GM21526 (cell line): ENCODE measurements around the gene CPXM2.

Experiments
- ATAC-seq: cut with Tn5 transposase; IDR thresholded peaks from one replicate; pipeline ENCODE4 v1.9.1; 2021; ENCODE audit warnings: moderate library complexity; ENCODE audit not compliant: unreplicated experiment, low FRiP score

CPXM2 gene

DNA sequence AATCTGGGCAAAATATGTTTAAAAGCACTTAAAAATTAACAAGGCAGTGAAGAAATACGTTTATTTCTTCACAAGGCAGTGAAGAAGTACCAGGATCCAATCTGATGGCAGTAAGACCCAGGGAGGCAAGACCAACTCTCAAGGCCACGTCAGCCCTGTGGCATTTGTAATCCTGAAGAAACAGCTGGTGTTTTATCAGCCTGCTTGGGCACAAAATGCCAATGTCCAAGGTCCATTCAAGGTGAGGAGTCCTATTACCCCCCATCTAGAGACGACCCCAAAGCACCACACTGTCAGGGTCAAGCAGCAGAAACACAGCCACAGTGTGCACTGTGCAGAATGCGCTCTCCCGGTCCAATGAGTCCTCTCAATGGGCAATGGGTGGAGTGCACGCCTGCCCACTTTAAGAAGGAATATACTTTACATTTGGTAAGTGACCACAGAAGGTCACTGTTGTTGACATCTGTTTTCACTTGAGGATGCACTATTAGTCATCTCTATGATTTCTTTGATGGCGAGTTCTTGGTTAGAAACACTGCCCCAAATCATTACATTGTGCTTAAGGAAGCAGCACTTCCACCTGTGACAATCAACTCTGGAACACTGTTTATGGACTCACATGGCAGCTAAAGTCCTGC lies 12.8 kb downstream of the CPXM2 start:
- no peak for ATAC-seq

DNA sequence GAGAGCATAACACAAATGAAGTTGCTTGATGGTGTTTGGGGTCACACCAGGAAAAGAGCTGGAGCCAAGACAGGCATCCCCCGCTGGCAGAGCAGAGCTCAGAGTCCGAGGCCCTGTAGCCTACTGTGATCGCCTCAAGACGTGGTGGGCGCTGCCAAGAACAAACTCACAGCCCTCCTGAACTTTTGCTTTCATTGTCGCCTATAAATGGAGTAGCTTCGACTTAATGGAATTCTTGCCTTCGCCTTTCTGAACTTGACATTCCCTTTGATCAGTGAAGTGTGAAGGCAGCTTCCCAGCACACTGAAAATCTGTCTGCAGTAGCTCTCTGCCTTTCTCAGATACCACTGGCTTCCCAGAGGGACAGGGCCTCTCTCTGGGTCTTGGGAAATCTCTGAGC lies 21.3 kb downstream of the CPXM2 start:
- ATAC-seq: no peak

DNA sequence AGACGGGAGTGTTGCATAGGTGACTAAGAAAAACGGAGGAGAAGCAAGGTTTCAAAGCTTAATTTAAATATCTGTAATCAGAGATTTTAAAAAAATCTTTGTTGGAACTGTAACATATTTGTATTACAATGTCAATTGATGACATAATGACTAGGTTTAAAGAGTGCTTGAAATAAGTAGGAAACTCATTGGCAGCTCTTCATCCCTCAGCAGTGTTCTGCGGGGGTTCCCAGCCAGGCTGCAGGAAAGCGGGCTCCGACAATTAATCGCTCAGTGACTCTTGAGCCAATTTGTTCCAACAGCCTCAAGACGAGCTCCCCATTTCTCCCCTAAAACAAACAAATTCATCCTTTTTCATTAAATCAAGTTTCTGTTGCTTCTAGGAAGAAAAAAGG lies 22.6 kb downstream of the CPXM2 start:
- no peak for ATAC-seq

DNA sequence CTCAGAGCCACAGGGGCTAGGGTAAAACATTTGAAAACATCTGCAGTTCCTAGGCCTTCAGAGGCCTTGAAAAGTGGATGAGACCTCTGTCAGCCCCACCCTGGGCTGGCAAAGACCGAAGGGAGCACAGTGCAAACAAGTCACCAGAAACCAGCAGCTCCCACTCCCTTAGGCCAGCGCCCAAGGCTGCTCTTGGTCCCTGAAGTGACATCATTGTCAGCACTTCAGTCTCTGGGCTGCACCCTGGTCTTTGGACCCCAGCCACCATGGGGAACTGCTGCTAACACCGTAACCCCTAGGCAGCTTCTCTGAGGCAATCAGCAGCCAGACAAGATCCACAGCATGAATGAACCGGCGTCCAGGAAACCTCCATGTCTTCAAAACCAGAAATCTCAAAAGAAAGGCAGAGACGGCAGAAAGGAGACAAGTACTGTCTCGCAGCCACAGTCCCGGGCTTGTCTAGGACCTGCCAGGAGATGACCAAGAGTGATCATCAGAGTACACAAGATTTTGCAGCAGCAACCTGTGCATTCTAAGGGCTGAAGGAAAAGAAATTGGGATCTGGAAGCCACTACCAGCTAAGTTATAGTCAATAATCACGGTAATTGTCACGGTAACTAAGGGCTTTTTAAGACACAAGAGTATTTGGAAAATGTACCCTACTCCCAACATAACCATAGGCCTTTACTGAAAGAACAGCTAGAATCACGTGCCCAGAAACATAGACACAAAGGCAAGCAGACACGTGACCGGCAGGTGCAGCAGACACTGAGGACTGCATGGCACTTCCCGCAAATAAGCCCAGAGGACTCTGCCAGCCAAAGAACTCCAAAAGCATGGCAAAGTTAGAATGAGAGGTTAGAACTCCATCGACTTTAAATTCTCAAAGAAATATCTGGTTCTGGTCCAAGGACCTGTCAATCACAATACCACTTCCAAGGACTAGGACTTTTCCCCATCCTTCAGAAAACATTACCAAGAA lies 23.3 kb downstream of the CPXM2 start:
- no peak for ATAC-seq

DNA sequence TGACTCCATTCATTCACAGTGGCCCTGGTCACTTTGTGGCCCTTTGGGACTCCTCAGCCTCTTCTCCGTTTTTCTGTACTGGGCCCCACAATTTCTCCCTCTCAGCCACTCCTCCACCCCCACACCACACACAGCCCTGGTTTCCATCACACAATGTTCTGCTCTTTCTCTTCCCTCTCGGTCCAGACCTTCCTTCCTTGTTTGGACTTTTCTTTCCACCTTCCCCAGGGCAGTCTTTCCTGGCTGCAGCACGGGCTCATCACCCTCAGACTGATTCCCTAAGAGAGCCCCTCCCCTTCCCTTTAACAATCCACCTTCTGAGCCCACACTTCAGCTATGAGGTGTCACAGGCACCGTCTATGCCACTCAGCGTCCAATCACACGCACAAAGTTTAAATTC lies 25.7 kb downstream of the CPXM2 start:
- no peak for ATAC-seq

DNA sequence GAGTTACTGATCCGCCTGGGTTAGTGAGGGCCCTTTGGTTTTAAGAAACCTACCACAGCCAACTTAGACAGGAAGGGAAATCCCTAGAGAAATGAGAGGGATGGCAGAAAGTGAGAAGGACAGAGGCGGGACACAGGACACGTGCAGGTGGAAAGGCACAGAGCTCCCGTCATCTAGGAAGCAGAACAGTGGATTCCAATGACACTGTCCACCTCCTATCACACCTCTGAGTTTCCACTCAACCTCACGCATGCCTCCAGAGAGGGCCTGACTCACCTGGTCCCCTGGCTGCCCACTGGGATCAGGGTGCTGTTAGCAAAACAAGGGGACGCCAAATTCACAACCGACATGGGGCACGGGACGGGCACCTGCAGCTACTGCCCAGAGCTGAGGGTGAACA lies 26.3 kb downstream of the CPXM2 start:
- ATAC-seq: no peak

DNA sequence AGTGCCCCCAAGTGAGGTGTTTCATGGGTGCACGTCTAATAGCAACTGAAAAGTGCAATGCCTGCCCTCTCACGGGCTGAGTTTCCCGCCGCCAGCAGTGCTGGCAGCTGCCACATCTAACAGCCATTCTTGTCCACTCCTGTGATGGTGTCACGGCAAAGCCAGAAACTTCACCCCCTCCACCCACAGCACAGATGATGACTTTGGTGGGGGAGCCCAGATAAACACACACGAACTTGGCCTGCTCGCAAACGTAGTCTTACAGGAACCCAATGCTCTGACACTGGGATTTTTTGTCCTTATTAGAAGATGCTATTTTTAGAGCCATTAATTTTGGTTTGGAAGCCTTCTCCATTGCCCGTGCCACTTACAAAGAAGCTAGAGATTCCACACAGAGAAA lies 26.7 kb downstream of the CPXM2 start:
- no peak for ATAC-seq

DNA sequence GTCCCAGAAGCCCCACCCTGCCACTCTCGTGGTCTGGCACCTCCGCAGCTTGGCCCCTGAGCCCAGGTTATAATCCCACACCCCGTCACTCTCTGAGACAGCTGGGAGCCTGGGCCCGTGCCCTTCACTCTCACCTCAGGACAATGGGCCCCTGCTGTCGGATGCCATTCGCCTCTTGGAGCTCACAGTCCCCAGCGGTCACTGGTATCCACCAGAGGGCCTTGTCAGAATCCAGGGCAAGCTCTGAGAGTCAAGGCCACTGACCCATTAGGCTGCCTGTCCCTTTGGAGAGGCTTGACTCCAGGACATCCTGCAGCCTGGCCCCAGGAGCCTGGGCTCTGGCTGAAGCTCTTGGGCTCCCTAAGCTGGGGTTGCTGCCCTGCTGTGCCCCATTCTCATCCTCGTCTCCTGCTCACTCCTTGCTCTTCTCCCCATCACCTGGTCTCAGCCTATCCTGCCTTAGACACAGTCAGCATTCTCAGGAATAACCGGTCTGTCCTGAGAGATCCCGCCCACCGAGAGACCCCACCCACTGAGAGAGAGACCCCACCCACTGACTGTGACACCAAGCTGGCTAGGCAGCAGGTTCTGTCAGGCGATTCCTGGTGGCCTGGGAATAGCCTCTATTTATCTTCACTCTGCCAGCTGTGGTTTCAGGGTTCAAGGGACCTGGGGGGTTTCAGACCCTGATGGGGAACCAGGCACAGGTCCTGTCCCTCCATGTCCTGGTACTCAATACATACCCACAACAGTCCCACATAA lies 27.7 kb downstream of the CPXM2 start:
- no peak for ATAC-seq

DNA sequence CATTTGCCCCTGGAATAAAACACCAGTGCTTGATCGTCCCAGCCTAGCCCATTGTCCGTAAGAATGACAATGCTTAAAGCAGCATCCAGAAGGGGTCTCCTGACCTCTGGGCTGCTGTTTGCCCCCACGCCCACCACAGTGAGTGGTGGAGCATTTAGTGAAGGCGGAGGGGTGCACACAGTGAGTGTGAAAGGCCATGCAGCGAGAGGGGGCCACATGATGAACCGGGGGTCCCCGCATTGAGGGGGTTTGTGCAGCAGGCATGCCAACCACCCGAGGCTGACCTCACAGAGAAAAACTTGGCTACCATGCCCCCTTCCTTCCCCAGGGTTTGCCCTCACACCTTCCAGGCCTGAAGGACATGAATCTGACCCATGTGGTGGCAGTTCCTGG lies 28.4 kb downstream of the CPXM2 start:
- no peak for ATAC-seq

DNA sequence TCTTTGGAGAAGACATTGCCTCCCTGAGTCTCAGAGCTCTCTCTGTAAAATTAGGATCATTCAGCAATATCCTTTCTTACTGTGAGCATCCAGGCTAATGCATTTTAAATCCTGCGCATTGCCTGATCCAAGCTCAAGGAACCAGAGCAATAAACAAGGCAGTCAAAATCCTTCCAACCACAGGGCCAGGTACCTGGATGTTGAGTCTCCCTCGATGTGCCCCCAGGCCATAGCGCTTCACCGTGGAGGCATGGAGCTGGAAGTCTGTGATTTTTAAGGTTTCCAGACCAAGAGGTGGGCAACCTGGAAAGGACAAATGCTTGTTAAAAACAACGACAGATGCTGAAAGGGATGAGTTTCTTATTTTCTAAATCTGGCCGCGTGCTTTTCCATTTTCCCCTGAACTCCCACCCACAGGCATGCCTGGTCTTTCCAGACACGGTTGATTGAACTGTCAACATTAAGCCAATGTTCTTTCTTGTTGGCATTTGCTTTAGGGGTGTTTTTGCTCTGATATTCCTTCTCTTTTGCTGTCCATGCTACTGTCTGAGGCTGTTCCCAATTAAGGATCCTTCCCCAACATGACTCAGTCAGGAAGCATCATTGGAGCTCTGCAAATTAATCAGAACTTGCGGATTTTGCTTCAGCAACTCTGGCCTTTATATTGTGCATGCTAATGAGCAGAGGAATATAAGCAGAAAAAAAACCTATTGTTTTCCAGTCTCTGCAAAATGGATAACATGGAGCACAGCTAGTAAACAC lies 29.0 kb downstream of the CPXM2 start:
- ATAC-seq: no peak

DNA sequence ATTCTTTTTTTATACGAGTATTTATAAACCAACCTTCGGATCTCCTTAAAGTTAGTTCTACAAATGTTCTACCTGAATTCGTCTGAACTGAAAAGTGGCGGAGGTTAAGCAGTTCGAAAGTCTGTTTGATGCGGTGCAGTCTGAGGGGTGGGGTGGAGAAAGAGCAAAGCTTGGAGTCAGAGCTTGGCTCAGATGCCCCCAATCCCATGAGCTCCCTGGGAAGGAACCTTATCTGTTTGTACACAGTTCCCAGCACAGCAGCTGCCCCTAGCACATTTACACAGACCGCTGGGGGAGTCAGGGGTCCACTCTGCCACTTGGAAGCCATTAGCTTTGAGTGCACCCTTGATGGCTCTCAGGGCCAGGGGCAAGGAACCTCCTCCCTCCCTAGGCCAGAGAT lies 30.8 kb downstream of the CPXM2 start:
- no peak for ATAC-seq

DNA sequence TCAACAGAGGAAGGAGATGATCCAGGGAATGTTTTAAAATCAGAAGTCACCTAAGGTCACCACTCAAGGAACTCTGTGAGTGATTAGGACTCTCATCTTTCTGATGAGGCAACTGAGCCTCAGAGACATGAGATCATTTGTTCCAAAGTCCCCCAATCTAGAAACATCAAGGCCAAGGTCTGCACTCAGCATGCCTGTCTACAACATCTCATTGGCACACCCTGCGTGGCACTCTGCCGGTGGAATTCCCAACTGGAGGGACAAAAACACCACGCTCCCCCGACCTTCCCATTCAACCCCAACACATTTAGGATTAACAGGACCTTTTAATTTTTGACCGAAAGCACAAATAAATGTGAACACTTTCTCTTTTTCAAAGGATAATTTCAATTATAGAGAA lies 31.4 kb downstream of the CPXM2 start:
- ATAC-seq: no peak

DNA sequence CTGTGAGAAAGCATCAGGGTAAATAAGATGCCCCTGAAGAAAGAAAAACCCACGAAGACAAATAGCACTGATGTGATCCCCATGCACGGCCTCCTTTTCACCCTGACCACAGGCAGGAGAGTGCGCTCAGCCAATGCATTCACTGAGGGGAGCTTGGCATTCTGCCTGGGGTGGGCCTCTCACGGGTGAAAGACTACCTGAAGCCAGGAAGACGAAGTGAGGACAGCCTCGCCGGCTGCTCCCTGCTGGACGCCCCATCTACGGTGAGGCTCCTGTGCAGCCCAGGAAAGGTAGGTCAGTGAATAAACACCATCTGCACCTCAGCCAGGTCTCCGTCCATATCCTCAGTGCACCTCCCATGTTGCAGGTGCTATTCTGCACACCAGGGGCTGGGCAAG lies 32.0 kb downstream of the CPXM2 start:
- ATAC-seq: no peak

DNA sequence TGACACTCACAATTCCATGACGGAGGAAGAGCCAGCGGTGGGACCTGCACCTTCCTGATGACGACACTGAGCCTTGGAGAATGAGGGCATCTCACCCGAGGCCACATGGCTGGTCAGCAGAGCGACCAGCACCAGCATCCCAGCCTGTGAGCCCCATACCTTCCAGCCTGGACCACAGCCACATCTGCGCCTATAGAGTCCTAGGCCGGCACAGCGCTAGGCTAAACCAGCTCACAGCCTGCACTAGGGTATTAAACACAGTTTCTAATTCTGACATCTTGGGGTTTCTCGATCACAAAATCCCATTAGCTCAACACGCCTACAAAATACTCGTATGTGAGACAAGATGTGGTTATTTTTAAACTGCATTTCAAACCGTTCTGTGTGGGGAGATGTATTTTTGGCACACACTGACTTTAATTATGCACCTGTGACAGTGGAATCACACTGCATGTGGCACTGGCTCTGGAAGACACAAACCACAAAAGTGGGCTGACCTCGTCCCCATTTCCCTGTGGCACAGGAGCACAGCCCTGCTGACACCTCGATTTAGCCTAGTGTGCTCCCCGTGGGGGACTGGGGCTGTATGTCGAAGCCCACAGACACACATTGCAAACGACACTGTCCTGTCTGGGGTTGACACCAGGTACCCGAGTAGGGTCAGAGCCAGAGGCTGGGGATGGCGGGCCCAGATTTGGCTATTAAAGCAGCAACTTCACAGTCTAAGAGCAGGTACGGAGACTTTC lies 32.5 kb downstream of the CPXM2 start:
- no peak for ATAC-seq

DNA sequence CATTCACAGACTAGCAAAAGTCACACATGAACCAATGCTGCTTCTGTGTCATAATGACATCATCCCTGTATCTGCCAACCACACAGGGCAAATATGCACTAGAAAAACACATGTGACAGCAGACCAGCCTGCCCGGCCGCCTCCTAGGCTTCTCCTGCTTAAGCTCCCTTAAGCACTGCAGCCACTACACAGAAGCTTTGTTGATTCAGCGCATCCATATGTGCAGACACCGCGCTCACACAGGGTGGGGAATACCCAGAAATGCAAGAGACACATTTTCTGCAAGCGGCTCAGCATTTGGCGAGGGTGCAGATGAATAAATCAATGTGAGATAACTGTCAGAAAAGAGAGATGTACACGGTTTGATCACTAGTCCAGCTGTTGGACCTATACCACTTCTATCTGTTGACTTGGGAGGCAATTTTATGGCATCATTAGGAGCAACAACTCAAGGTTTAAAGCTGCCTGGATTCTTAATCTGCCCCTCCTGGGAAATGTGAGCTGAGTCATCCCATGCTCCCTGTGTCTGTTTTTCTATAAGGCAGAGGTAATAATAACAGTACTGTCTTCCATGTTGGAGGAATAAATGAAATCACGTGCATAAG lies 33.4 kb downstream of the CPXM2 start:
- ATAC-seq: no peak

DNA sequence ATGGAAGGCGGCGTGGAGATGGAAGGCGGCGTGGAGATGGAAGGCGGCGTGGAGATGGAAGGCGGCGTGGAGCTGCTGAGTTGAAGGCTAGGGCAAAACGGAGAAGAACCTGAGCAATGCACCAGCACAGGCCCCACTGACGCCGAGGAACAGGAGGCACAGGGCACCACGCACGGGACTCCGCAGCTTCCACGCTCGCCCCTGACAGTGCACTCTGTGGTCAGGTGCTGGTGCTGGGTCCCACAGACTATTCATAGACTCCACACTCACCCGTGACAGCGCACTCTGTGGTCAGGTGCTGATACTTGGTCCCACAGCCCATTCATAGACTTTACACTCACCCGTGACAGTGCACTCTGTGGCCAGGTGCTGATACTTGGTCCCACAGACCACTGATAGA lies 34.0 kb downstream of the CPXM2 start:
- ATAC-seq: no peak

DNA sequence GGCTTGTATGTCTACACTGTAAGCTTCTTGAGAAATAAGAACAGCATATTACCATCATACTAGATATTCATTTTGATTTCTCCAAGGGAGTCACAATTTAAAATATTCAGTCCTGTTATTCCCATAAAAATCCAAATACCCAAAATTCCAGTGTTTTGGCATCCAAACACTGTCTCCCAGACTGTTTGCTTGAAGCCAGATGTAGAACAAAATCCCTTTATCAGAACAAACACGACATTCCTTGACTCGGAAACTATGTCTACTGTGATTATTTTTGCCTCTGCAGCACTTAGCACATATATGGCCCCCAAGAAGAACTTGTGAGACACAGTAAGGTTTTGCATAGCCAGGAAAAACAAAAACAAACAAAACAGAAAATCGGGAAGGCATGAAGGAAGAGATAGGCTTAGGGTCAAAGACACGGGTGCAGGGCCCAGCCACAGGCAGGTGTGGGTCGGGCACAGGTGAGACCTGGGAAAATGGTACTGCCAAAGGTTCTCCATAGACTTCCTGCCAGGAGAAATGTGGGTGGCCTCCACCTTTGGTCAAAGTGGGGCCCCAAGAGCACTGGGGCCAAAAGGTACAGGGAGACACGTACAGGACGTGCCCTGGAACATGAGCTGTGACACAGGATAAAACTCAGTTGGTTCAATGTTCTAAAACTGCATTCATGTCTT lies 36.5 kb downstream of the CPXM2 start:
- no peak for ATAC-seq

DNA sequence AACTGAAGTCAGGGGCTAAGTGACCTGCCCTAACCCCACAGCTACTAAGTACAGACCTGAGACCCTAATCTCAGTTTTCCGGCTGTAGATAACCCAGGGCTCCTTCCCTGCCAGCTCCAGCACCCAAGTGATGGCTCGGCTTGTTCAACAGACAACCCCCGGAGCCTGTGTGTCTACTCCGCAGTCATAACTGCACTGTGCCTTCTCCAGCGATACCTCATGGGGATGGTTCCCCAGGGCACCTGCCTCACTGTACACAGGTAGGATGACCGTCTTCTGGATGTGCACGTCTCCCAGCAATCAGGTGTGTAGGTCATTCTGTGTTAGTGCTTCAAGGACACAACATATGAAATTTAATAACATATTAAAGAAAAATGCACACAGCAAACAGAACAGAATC lies 37.1 kb downstream of the CPXM2 start:
- no peak for ATAC-seq

DNA sequence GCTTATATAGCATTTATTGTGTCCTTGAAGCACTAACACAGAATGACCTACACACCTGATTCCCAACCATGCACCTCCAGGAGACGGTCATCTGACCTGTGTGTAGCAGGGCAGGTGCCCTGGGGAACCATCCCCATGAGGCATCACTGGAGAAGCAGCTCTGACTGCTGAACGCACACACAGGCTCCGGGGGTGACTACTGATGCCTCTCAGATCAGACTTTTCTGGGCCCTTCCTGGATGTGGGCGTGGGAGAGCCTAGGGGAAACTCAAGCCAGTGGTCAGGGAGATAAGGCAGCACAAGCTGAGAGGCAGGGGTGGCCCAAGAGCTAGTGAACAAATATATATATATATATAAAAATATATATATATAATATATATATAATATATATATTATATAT lies 37.6 kb downstream of the CPXM2 start:
- no peak for ATAC-seq
